ENCODE data around the gene NBPF1.
"Not testable (repeated sequence)": the region's sequence is repeated elsewhere in the genome, so short reads cannot be mapped to it uniquely, and the experiment has no call there.

Gene NBPF1

DNA sequence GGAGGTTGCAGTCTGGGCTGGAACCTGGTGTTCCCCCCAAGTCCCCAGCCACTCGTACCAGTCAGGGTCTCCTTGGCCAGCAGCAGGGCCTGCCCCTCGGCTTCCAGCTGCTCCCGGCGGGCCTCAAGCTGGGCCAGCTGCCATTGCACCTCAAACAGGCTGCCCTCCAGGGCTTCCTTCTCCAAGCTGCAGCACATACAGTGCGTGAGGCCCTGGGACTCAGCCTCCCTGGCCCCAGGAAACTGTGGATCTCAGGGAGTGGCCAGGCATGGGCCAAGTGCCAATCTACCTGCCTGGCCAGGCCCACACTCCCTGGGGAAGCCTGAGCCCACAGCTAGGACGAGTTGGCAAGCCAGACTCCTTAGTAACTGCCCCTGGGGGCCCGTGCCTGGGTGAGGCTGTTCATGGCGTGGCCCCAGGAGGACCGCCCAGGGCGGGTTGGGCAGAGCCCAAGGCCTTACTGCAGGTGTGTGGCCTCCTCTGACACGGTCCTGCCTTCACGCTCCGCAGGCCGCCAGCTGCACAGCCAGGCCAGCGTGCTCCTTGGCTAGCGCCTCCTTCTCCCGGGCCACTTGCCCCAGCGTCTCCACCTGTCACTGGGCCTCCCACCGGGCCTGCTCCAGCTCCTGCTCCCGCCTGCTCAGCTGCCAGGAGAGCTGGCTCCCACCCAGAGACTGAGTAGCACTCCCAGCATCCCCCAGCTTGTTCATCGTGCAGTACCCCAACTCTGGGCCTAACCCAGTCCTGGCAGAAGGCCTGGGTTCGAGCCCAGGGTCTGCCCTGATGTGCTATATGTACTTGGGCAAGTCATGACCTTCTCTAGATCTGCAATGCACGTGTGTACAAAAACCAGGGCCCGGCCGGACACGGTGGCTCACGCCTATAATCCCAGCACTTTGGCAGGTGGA is 10.7 kb upstream of the NBPF1 start:
- not testable (repeated sequence) for DNase-seq (ENCODE audit: low read depth in 2 of 2, low spot score in 1 of 2)

DNA sequence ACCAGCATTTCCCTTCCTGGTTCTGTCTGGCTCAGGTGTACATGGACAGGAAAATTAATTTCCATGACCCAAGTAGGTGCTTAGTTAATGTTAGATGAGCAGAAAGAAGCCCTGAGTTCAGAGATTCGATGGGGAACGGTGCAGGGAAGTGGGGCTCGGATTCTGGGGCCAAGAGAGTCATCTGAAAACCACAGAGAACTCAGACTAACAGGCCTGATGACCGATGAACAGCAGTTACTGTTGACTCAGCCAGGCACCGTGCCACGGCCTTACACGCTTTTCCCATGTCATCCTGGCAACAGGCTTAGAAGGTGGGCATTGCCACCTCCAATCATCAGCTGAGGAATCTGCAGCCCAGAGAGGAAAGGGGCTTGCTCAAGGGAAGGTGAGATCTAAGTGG is 10.0 kb upstream of the NBPF1 start:
- DNase-seq (ENCODE audit: low read depth in 2 of 2, low spot score in 1 of 2), result not testable (repeated sequence)

DNA sequence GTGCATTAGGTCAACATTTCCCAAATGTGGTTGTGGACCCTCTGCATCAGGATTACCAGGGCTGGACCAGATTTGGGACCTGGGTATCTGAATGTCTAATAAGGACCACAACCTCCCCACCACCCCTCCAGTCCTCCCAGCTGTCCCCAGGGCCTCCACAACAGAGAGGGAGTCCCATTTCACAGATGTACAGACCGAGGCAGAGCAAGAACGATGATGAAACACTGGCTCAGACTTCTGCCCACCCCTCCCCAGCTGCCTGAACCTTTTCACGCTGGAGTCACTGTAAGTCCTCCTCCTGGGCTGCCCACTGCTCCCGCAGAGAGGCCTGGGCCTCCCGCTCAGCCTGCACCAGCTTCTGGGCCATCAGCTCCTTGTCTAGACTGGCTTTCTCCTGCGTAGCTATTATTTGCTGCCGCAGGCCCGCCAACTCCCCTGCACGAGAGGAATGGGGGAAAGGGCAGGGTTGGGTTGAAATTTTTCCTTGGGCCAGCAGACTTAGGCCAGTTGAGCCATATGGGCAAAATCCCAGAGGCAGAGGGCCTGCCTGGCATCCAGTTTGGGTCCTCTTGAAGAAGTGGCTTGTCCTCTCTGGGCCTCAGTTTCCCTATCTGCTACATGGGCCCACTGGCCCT is 8.4 kb upstream of the NBPF1 start:
- DNase-seq (ENCODE audit: low read depth in 2 of 2, low spot score in 1 of 2), result not testable (repeated sequence)

DNA sequence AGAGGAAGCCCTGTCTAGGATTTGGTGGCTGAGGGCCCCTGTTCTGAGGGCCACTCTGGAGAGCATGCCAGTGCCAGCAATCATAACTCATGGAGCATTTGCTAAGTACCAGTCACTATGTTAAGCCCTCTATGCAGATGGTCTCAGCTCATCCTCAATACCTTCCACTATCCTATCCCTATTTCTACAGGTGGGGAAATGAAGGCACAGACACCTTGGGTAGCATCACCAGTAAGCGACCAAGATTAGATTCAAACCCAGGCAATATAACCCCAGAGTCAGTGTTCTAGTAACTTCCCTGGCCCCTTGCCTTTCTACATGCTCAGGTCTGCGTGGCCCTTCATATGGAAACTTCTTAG is 7.9 kb upstream of the NBPF1 start:
- DNase-seq (ENCODE audit: low read depth in 2 of 2, low spot score in 1 of 2), result no peak

DNA sequence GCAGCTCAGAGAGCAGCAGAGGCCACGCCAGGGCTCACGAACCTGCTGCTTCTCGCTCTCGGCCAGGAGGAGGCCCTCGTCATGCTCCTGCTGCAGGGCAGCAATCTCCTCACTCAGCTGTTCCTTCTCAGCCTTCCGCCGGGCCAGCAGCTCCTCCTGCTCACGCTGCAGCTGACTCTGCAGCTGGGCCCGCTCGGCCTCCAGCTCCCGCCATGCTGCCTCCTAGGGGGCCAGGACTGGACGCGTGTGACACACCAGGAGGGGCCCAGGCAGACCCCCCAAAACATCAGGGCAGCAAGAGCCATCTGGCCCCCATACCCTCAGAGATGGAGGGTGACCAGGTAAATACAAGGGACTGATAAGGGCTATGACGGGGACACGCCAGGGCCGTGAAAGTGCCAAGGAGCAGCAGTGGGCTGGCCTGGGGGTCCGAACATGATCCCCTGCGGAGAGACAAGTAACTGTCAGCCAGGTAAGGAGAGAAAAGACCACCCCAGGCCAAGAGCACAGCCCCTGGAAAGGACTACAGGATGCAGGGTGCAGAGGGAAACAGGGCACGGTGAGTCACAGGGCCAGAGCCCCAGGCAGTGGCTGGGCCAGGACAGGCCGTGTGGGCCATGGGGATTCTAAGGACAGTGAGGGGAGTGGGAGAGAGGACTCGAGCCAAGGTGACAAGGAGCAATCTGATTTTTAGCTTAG is 6.6 kb upstream of the NBPF1 start:
- not testable (repeated sequence) for DNase-seq (ENCODE audit: low read depth in 2 of 2, low spot score in 1 of 2)

DNA sequence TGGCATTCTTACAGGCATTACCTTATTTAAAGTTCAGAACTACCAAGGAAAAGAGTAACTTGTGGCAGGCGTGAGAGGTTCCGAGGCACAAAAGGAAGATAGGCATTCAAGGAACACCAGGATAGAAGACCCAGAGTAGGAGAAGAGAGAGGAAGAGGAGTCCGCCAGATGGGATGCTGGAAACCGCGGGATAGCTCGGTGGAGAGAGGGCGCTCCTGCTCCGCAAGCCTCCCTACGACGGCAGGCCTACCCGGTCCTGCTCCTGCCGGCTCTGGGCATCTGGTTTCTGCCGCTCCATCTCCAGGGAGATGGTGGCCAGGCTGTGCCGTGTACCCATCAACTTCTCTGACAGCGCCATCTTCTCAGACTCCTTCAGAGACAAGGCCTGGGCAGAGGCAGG is 5.4 kb upstream of the NBPF1 start:
- DNase-seq (ENCODE audit: low read depth in 2 of 2, low spot score in 1 of 2), result no peak

DNA sequence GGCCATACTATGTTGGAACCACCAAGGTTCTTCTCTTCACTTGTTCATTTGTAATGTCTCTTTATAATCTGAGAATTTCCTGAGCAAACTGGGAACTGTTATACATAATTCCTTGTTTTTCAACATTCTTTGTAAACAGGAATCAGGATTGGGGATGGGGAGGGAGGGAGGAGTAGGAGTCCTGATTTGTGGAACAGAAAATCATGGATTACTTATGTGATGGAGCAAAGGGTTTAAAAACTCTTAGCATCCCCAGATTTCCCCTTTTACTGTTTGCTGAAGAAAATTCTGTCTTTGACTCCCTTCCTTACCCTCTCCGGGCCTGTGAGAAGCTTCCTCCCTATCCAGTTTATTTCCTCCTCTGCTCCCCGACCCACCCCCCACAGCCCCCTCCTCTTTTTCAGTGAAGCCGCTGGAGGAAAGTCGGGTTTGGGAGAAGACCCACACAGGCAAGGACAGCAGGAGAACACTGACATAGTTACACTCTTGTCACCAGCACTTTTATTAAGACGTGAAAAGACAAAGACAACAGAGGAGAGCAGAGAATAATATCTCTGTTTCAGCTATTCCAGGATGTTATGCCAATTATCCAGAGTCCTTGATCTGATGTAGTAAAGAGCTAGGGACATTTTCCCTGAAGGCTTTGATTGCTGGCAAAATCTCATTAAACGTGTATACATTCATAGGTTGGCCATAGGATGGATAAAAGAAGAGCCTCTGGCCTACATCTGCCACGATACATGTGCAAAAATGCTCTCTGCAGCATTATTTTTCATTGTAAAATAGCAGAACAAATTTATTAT is 4.6 kb upstream of the NBPF1 start:
- DNase-seq (ENCODE audit: low read depth in 2 of 2, low spot score in 1 of 2), result no peak

DNA sequence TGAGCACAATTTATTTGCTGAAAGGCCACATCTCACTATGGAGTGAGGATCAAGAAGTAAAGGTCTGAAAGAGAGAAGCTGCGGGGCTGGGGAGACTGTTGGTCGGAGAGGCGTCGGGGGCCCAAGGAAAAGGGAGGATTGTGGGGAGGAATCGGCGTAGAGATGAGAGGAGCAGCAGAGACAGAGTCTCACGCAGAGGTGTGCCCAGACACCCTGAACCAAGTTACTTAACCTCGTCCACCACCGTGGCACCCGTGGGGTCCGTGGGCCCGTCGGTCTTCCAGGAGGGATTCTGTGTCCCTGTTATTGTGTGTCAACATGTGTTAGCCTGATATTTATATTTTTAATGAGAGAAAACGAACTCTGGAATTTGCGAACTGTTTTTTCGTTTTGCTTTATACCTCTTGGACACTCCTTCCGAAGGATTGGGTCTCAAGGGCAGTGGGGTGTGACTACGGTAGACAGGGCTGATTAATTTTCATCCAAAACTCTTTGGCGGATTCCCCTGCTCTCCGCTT is 3.8 kb upstream of the NBPF1 start:
- no peak for DNase-seq (ENCODE audit: low read depth in 2 of 2, low spot score in 1 of 2)

DNA sequence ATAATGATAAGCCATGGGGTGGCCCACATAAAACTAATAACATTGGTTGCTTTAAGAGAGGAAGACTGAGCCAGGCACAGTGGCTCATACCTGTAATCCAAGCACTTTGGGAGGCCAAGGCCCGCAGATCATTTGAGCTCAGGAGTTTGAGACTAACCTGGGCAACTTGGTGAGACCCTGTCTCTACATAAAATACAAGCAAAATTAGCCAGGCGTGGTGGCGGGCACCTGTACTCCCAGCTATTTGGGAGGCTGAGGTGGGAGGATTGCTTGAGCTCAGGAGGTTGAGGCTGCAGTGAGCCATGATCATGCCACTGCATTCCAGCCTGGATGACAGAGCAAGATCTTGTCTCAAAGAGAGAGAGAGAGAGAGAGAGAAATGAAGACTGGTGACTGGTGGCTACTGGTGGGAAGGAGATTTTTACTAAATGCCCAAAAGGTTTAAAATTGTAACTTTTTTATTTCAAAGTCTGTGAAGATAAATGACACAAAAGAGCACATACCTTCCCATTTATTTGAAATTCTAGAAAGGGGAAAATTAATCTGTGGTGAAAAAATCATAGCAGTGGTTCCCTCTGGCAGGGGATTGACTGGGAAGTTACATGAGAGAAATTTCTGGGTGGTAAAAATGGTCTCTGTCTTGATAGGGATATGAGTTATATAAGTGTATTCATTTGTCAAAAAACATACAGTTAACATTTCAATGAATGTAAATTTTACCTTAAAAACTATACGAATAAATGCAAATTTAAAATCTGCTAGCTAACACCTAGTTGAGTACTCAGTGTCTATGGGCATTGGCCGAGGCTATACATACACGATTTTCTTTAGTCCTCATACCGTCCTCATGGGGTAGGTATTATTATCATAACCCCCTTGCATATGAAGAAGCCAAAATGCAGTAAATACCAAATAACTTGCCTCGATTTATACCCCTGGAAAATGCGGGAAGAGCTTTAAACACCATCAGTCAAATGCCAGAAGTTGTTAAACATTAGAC is 2.2 kb upstream of the NBPF1 start:
- no peak for DNase-seq (ENCODE audit: low read depth in 2 of 2, low spot score in 1 of 2)

DNA sequence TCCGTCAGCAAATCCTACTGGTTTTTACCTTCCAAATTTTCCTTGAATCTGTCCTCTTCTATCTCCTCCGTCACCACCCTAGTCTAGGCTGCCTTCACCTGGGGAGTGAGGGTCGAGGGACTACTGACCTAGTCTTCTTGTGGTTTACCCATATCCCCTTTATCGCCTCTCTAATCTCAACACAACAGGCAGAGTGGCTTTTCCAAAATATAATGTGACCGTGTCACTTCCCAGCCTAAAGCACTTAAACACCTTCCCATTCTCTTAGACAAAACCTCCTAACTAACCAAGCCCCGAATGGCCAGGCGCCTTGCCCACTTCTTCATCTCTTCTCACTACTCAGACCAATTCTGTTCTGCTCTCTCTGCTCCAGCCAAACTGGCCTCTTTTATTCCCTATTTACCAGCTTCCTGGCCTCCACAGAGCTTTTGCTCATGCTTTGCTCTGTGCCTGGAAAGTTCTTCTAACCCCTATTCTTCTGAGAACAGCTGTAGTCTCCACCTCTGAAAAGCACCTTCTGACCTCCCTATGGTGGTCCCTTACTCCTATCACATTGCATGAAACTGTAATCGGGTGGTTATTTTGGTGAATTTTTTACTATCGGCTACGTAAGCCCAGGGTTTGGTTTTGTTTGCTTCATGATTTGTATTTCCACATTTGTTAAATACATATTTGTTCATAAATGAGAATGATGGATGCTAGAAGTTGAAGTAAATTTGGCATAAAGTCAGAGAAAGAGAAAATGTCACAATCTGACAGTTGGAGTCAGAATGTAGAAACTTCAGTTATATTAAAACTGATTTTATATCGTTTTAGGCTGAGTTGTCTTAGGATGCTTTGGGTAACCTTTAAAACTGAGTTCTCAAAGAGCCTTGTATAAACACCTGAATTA is 1.2 kb upstream of the NBPF1 start:
- no peak for DNase-seq (ENCODE audit: low read depth in 2 of 2, low spot score in 1 of 2)

DNA sequence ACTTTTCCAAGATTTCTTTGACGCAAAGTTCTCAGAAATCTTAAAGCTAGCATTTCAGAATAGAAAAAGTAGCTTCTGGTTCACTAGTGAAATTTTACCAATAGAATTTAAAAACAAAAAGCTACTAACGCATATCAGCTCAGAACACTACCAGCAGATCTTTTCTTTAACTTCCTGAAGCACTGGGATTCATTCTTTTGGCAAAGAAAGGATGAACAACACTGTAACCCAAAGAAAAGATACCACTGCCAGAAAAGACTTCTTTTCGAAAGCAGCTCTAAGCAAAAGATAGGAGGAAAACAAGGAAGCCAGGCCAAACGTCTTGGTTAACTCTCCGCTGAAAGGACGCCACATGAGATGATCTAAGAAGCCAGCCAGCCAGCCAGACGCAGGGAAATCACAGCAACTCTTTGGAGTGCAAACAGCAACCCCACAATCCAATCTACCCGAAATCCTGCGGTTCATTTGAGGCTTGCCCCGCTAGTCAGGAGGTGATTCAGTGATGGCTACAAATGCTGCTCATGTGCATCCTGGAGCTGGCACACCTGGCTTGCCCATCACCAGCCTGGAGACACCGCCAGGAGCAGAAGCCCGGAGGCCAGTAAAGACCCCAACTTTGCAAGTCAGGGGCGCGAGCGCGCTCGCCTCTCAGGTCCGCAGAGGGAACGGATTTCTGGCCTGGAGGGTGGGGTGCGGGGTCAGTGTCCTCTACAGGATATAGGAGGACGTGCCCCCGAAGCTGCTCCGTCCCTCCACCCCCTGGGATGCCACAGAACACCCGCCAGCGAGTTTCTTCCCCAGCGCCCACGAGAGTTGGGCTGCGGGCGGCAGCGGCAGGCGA is 812 bp downstream of the NBPF1 start:
- DNase-seq (ENCODE audit: low read depth in 2 of 2, low spot score in 1 of 2), result no peak

DNA sequence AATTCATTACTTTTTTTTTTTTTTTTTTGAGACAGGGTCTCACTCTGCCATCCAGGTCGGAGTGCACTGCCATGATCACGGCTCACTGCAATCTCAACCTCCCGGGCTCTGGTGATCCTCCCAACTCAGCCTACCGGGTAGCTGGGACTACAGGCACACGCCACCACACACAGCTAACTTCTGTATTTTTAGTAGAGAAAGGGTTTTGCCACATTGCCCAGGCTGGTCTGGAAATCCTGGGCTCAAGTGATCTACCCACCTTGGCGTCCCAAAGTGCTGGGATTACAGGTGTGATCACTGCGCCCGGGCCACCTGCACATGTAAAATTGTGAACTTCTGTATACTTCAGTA is 1.4 kb downstream of the NBPF1 start:
- DNase-seq (ENCODE audit: low read depth in 2 of 2, low spot score in 1 of 2), result not testable (repeated sequence)

DNA sequence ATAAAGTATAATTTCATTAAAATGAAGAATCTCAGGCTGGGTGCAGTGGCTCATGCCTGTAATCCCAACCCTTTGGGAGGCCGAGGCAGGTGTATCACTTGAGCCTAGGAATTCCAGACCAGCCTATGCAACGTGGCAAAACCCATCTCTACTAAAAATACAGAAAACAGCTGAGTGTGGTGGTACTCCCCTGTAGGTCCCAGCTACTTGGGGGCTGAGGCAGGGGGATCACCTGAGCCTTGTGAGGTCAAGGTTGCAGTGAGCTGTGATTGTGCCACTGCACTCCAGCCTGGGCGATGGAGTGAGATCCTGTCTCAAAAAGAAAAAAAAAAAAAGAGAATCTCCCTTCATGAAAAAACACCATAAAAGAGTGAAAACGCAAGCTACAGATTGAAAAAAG is 2.2 kb downstream of the NBPF1 start:
- not testable (repeated sequence) for DNase-seq (ENCODE audit: low read depth in 2 of 2, low spot score in 1 of 2)

DNA sequence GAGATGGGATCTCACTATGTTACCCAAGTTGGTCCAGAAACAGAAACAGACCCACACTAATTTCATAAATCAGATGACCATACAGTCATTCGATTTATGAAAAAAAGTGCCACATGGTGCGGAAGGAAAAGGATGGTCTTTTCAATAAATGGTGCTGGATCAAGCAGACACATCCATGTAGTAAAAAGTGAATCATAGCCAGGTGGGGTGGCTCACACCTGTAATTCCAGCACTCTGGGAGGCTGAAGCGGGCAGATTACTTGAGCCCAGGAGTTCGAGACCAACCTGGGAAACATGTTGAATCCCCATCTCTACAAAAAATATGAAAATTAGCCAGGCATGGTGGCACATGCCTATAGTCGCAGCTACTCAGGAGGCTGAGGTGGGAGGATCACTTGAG is 2.8 kb downstream of the NBPF1 start:
- DNase-seq (ENCODE audit: low read depth in 2 of 2, low spot score in 1 of 2), result not testable (repeated sequence)

DNA sequence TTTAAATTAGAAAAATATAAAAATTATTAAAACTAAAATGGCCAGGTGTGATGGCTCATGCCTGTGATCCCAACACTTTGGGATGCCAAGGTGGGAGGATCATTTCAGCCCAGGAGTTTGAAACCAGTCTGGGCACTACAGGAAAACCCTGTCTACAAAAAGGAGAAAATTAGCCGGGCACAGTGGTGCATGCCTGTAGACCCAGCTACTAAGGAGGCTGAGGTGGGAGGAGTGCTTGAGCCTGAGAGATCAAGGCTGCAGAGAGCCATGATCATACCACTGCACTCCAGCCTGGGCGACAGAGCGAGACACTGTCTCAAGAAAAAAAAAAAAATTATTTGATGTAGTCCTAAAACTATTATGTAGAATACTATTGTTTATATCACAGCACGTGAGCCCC is 3.6 kb downstream of the NBPF1 start:
- DNase-seq (ENCODE audit: low read depth in 2 of 2, low spot score in 1 of 2), result not testable (repeated sequence)

DNA sequence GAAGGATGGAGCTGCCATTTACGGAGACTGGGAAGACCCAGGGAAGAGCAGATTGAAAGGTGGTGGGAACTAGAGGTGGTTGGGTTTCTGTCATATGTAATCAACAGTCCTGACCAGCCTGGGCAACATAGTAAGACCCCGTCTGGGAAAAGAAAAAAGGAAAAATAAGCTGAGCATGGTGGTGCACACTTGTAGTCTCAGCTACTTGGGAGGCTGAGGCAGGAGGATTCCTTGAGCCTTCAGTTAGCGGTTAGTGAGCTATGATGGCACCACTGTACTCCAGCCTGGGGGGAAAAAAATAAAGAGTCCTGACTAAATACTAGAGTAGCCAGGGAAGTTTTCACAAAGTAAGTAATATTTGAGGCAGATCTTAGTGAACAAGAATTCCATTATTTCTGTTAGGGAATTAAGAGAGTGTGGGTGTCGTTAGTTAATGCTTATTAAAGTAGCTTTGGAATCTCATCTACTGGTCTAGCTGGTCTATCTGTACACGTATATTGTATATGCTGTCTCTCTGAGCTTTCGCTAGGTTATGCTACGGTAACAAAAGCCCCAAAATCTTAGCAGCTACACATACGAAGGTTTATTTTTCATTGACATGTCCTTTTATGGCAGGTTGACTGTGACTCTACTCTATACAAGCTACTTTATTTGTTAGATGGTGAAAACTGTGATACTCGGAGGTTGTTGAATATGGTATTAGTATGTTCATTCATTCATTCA is 4.4 kb downstream of the NBPF1 start:
- DNase-seq (ENCODE audit: low read depth in 2 of 2, low spot score in 1 of 2), result no peak
